HFFc6 (cell line): ENCODE results near the gene GPR158. TPM values are rescaled to one million over a fixed set of nuclear protein-coding genes. Genes with fewer than 3 reads are reported as not detected.

Experiments
- DNase-seq: peaks from one replicate; pipeline ENCODE4 v3.0.0-alpha.2; 2018
- H3K27ac Mint-ChIP-seq: 2 replicates; pipeline ENCODE4 v1.8.0; 2020; ENCODE audit warnings: mild to moderate bottlenecking, mixed read lengths
- H3K27me3 Mint-ChIP-seq: 2 replicates; pipeline ENCODE4 v1.8.0; 2021; ENCODE audit warnings: mild to moderate bottlenecking, moderate library complexity, mixed read lengths; ENCODE audit not compliant: insufficient read depth
- H3K36me3 Mint-ChIP-seq: 2 replicates; pipeline ENCODE4 v1.8.0; 2021; ENCODE audit warnings: low read depth, mixed read lengths
- H3K4me1 Mint-ChIP-seq: 2 replicates; pipeline ENCODE4 v1.8.0; 2020; ENCODE audit warnings: low read depth, mixed read lengths
- H3K4me3 Mint-ChIP-seq: 2 replicates; pipeline ENCODE4 v1.8.0; 2020; ENCODE audit warnings: mild to moderate bottlenecking, moderate library complexity, mixed read lengths
- H3K9me3 Mint-ChIP-seq: 2 replicates; pipeline ENCODE4 v1.8.0; 2020; ENCODE audit warnings: mild to moderate bottlenecking, mixed read lengths
- total RNA-seq, 6 experiments: library from RNA; stranded (reverse); fragmentation: NEBNext Ultra II Directional; extraction: Animal tissue kit (Norgen Biotek cat#: 25700); gene quantifications; 2 replicates in 1 of 6; 3 replicates in 5 of 6; pipeline ENCODE4 v1.2.3, GENCODE V29; 2021
- TF ChIP-seq, protein P1 (sequence below): fragments of 200-600 bp; sonication (generic); IDR thresholded peaks from 2 replicates; pipeline ENCODE4 v1.5.0; 2021; ENCODE audit warnings: antibody characterized with exemption, mild to moderate bottlenecking

Gene GPR158
- total RNA-seq, 6 experiments from 2014 or later, result not detected

DNA sequence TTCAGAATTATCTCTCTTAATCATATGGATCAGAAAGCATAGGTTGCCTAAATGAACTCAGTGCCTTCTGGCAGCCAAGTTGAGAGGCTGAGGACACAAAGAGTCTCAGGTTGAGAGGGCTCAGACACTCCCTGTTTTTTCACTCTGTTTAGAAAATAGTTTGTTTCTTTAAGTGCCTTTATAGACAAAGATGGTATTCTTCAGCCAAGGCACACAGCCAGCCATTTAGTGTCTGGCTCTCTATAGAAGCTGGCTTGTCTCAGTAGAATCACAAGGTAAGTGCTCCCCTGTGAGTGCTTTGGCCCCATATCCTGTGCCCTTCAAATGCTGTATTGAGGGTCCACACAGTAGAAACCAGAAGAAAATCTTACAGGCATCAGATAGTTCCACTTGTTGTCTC lies 3.6 kb downstream of the GPR158 start:
- Mint-ChIP-seq H3K27ac (no peak overlapping the region), H3K27me3 (no peaks in the 10 kb centered on the region; the same call in 1 of the 2 replicates), H3K4me1 (no peaks in the 10 kb centered on the region), H3K36me3 (no peaks in the 10 kb centered on the region), H3K9me3 (peaks cover 8% of the 10 kb centered on the region), H3K4me3 (no peak overlapping the region)
- DNase-seq, result no peak
- TF ChIP-seq, protein P1, sequence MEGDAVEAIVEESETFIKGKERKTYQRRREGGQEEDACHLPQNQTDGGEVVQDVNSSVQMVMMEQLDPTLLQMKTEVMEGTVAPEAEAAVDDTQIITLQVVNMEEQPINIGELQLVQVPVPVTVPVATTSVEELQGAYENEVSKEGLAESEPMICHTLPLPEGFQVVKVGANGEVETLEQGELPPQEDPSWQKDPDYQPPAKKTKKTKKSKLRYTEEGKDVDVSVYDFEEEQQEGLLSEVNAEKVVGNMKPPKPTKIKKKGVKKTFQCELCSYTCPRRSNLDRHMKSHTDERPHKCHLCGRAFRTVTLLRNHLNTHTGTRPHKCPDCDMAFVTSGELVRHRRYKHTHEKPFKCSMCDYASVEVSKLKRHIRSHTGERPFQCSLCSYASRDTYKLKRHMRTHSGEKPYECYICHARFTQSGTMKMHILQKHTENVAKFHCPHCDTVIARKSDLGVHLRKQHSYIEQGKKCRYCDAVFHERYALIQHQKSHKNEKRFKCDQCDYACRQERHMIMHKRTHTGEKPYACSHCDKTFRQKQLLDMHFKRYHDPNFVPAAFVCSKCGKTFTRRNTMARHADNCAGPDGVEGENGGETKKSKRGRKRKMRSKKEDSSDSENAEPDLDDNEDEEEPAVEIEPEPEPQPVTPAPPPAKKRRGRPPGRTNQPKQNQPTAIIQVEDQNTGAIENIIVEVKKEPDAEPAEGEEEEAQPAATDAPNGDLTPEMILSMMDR, result no peak

DNA sequence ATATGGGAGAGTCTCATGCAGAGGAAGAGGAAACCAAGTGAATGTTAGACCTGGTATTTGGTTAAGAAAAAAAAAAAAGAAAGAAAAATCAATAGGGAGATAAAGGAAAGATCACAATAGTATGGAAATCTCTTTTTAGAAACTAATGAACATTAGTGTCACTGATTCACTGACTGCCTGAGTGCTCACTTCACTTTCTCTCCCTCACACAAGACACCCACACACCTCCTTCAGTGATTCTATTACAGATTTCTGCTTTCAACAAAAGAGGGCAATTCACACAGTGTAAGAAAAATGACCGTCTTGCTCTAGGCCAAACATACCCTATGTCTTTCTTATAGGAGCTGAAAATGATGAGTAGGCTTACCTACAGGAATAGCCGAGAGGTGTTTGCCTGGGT lies 6.0 kb downstream of the GPR158 start:
- Mint-ChIP-seq H3K27me3 (no peaks in the 10 kb centered on the region; the same call in 1 of the 2 replicates), H3K4me3 (no peak overlapping the region)

DNA sequence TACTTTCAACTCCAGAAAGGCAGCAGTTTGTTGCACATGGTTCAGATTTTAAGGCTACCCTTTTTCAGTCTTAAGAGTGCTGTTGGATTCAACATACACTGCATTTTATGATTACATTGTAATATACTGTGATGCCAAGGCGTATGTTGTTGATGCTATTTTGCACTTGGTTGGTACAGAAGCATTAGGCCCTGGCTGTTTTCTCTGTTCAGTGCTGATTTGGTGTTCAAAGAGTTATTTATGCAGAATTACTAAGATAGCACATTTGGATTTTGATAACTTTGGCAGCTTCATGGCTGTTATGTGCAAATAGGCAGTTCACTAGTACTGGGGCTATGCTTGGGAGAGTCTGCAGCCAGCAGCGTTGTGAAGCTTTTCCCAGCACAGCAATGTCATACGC lies 7.8 kb downstream of the GPR158 start:
- Mint-ChIP-seq H3K36me3 (no peaks in the 10 kb centered on the region), H3K4me3 (no peak overlapping the region), H3K27ac (no peak overlapping the region), H3K27me3 (no peaks in the 10 kb centered on the region), H3K4me1 (no peaks in the 10 kb centered on the region), H3K9me3 (peaks cover 9% of the 10 kb centered on the region; the same call in 1 of the 2 replicates)
- DNase-seq, result no peak
- TF ChIP-seq, protein P1, result no peak

More for the DNA sequence above, 6.0 kb downstream of the GPR158 start:
- Mint-ChIP-seq H3K36me3 (no peaks in the 10 kb centered on the region), H3K9me3 (peaks cover 6% of the 10 kb centered on the region; the same call in 1 of the 2 replicates), H3K4me1 (no peaks in the 10 kb centered on the region), H3K27ac (no peak overlapping the region)
- DNase-seq, result no peak
- TF ChIP-seq, protein P1, result no peak

DNA sequence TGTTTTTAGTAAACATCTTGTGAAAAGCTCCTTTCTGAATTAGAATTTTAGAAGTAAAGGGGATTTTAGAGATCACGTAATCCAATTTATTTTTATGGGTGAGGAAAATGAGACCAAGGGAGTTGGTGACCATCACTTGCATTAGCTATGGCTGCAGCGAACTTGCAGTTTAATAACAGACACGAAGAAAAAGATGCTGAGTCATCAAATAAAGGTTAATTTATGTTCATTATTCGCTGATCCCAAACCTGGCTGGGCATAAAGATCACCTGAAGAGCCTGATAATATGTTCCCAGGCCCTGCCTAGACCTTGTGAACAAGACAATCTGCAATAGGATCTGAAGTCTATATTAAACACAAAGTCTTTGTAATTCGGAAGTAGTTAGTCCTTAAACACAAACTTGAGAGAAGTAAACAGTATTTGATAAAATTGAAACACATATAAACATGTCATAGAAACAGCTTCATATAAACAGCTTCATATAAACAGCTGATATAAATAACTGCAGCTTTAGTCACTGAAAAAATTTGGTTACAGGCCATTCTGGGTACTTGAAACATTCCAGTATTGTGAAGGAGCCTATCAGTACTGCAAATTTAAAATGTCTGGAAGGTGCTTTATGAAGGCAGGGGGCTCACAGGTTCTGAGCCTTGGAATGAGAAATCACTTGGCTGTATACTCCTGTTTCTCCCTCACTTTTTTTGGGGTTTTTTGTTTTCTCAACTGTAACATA lies 16.5 kb downstream of the GPR158 start:
- Mint-ChIP-seq H3K27ac (no peak overlapping the region), H3K4me3 (no peak overlapping the region), H3K9me3 (peaks cover 7% of the 10 kb centered on the region; the same call in 1 of the 2 replicates), H3K36me3 (no peaks in the 10 kb centered on the region), H3K27me3 (no peaks in the 10 kb centered on the region), H3K4me1 (no peaks in the 10 kb centered on the region)
- DNase-seq, result no peak
- TF ChIP-seq, protein P1, result no peak

DNA sequence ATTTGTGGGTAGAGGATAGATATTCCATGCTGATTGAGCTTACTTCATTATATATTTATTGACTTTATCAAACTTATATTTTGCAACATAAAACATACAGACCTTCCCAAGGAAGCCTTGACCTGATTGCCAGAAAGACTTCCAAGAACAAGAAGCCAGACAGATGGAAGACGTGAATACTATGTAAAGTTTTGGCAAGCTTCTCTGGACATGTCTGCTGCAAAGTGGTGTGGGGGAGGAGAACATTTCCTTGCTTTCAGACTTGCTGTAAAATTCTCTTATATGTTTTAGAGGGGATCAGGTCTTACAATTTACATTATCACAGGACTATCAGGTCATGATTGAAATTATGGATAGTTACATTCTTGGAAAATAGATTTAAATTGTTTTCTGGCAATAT lies 23.4 kb downstream of the GPR158 start:
- Mint-ChIP-seq H3K27me3 (no peaks in the 10 kb centered on the region), H3K4me3 (no peak overlapping the region)

More for the DNA sequence above, 23.4 kb downstream of the GPR158 start:
- no peaks in the 10 kb centered on the region for H3K4me1 Mint-ChIP-seq
- no peak for DNase-seq
- TF ChIP-seq, protein P1, result no peak
- H3K36me3 Mint-ChIP-seq, result no peaks in the 10 kb centered on the region
- no peak overlapping the region for H3K27ac Mint-ChIP-seq
- H3K9me3 Mint-ChIP-seq, result peaks cover 4% of the 10 kb centered on the region; the same call in 1 of the 2 replicates
